HG02642 (cell line): ENCODE results near the gene L3MBTL4.
A peak's percentile ranks its signal among the peaks of the same experiment; 100 is the strongest.
"Not testable (repeated sequence)": the region's sequence is repeated elsewhere in the genome, so short reads cannot be mapped to it uniquely, and the experiment has no call there.

ENCODE experiments used
- ATAC-seq: cut with Tn5 transposase; IDR thresholded peaks from one replicate; pipeline ENCODE4 v1.9.1; 2021; ENCODE audit warnings: mild to moderate bottlenecking; ENCODE audit not compliant: unreplicated experiment, poor library complexity

Gene L3MBTL4

GRCh38 chr18:6259324-6259723 lies 155.4 kb downstream of the L3MBTL4 start:
- not testable (repeated sequence) for ATAC-seq

DNA sequence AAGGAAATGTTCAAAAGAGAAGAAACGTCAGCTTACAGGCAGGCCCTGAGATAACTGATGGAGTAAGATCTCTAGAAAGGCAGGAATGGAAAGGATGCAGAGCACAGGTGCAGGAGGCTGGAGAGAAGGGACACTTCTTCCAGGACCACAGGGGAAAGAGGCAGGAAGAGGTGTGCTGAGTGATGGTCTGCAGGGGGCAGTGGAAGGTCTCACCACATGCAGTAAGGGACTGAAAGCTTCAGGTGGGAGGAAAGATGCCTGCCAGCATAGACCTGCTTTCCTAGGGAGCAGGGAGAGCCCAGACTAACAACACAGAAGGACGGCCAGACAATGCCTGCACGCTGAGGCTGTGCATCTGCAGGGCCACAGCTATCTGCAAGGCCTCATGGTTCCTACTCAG lies 156.8 kb downstream of the L3MBTL4 start:
- ATAC-seq: no peak

DNA sequence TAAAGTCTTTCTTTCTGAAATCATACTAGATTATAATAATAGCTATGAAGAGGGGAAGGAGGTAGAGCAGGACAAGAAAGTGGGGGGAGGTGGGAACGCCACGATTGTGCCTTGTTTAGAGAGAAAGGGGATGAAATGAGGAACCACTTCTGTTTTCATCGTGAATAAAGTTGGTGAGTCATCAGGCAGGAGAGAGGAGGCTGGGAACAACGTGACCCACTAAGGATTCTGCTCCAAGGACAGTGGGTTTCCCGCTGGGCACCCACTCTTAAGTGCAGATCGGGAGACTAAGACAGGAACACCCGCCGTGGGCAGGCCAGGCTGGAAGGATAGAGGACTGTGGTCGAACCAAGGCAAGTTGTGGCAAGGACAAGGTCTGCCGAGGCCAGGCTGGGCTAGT lies 158.2 kb downstream of the L3MBTL4 start:
- ATAC-seq: no peak

- ATAC-seq: no peak
These were observed 158.8 kb downstream of the L3MBTL4 start for GRCh38 chr18:6255886-6256285.

DNA sequence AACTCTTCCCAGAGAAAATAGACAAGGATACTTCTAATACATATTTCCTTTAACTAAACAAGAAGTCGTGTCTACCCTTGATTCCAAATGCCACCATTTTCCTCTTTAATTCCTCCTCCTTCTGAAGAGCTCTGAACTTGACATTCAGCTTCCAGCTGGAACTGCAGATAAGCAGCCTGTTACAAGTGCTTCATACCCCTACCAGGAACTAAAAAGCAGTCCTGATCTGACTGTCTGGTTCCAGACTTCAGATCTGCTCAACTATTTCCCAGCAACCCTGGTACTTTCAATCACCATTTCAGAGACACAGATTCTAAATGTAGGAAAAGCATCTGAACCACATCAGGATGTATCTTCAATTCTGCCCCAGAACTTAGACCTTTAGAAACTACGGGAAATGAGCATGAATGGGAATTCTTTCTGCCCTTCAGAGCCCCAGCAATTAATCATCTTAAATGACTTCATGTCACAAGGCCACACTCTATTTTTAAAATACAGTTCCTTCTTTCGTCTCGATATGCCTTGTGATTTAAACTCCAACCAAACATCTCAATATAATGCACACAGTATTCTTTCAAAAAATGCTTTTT lies 159.5 kb downstream of the L3MBTL4 start:
- ATAC-seq: no peak

DNA sequence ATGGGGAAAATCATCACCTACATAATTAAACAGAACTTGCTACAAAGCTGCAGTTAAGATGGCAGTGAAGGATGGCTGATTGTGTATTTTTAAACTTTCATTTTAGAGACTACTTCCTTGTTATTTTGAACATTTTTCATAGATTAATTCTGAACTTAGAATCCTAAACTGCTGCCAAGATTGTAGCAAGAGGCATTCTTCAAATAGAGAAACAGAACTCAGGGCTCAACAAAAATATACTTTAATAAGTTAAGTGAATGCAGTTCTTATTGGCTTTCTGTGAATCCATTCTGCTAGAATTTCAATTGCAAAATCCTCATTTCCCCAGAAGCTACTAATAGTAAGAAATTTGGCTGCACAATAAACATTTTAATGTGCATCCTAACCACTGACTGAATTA lies 160.3 kb downstream of the L3MBTL4 start:
- ATAC-seq: no peak

- ATAC-seq: no peak
These were observed 163.6 kb downstream of the L3MBTL4 start for GRCh38 chr18:6251084-6251483.

- no peak for ATAC-seq
These were observed 164.9 kb downstream of the L3MBTL4 start for GRCh38 chr18:6249788-6250187.

DNA sequence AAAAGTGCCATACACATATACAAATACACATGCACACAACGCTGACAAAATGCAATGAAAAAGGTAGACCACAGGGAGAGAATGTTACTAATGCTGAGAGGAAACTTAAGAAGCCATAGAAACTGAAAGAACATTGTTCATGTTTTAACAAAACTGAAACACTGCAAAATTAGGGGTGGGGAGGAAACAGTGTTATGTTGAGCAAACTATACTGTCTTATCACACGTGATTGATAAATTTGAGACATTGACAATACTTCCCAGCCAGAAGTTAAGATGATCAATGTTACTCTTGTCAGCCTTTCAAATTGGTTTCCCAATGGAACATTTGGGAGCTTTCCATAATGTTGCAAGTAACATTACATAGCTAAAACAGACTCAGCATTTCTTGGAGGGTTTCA lies 165.5 kb downstream of the L3MBTL4 start:
- ATAC-seq: peak; percentile 95

DNA sequence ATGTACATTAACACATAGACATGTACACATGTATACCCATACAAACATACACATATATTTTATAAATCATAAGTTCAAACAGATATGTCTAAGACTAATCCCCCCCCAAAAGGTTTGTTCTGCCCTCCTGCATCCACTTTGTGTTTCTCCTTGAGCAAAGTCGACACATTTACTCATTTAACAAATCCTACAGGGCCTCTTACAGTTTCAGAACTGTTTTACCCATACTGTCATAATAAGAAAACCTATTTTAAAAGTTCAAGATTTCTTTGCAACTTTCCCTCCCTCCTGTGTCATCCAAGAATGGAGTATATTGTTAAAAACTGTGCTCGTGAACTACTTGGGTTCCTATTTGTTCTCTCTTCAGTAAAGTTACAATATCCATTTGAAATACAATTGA lies 166.7 kb downstream of the L3MBTL4 start:
- ATAC-seq: no peak

DNA sequence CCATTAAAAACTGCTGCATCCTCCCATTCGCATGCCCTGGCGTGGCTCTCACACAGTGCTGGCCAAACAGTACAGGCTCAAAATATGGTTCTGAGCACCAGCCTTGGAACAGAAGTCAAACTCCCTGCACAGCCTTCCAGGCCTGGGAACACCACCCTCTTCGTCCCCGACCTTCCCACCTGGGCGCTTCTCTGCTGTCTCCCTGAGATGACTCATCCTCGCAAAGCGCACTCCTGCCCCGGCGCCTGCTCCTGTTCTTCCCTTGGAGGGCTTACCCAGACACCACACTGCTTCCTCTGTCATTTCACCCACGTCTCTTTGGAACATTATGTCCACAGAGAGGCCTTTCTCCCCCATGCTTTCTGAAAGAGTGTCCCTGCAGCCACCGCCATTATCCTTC lies 172.7 kb downstream of the L3MBTL4 start:
- ATAC-seq: no peak

DNA sequence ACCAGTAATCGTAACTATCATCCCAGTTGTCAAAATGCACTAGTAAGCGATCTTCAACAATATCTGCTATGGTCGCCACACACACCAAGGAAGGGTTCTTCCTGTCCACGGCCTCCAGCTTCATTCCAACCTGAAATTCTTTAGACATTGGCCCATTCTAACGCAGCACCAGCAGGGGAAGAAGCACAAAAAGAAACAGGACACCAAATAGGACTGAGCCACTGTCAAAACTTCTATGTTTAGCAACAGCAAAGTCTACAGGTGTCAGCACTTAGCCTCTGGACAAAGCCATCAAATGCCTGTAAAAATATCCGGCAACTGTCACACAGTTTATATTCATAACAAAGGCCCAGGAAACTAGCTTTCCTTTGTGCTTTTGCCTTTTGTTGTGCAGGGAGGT lies 175.0 kb downstream of the L3MBTL4 start:
- no peak for ATAC-seq

DNA sequence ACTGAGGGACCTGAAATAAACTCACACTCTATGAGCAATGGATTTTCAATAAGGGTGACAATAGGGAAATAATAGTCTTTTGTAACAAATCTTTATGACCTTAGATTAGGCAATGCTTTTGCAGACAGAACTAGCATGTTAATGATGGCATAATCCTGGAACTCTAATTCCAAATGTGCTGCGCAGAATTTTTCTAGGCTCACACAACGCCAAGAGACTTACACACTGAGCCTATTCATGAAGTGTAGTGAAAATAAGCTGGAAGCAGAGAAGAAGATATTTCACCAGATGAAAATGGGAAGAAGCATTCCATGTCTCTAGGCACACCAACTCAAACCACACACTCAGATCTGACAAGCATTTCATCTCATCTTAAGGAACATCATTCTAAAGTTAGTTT lies 178.5 kb downstream of the L3MBTL4 start:
- ATAC-seq: no peak

GRCh38 chr18:6222271-6222670 lies 192.4 kb downstream of the L3MBTL4 start:
- no peak for ATAC-seq

DNA sequence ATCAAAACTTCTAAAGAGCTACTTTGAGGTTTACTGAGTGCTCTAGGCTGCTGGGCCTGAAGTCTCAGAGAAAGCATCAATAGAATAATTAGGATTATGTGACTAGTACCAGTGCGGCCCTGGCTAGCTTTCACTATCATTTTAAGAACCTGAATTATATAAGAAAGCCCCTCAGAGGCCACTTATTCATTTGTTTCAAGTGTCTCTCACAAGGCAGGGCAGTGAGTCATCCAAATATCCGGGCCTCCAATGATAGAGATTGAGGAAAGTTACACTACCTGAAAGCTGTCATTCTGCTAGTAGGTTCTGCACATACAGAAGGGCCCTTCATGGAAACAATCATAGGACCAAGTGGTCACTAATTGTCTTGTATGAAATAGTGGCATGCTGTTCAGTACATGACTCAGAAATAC lies 193.1 kb downstream of the L3MBTL4 start:
- ATAC-seq: no peak

GRCh38 chr18:6220129-6220528 lies 194.6 kb downstream of the L3MBTL4 start:
- ATAC-seq: no peak

DNA sequence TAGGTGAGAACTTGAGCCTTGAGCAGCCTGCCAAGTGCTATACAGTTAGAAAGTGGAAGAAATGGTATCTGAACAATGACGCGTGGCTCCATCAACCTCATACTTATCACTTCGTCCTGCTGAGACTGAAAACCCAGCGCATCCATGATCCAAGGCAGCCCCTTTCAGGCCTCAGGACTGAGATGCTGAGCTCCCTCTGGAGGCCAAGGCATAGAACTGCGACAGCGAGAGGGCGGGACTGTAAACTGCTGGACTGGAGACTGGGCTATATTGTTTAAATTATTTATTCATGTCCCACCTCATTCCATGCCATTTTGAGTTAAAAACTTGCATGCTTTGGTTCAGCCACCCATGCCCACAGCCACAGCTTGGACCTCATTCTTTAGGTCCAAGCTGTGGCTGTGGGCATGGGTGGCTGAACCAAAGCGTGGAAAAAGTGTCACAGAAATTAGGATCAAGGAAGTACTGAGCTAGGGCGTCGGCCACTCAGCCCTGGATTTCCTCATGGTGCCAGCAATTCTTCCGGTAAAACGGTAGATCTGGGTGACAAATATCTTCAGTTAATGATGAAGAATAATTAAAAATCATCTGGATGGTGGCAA lies 195.5 kb downstream of the L3MBTL4 start:
- ATAC-seq: peak; percentile 64

- no peak for ATAC-seq
These were observed 198.8 kb downstream of the L3MBTL4 start for GRCh38 chr18:6215888-6216287.

DNA sequence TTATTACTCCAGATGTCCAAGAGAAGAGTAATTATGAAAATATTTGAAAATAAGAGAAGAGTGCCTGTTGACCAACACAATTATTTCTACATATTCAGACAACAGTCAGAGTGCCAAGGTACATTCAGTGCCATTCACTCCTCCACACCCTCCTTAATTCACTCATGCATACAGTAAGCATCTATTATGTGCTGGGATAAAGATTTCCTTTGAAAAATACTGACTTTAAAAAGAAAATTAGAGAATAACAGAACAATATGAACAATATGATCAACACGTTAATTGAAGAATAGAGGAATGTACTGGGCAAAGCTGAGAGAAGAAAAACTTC lies 203.6 kb downstream of the L3MBTL4 start:
- no peak for ATAC-seq

DNA sequence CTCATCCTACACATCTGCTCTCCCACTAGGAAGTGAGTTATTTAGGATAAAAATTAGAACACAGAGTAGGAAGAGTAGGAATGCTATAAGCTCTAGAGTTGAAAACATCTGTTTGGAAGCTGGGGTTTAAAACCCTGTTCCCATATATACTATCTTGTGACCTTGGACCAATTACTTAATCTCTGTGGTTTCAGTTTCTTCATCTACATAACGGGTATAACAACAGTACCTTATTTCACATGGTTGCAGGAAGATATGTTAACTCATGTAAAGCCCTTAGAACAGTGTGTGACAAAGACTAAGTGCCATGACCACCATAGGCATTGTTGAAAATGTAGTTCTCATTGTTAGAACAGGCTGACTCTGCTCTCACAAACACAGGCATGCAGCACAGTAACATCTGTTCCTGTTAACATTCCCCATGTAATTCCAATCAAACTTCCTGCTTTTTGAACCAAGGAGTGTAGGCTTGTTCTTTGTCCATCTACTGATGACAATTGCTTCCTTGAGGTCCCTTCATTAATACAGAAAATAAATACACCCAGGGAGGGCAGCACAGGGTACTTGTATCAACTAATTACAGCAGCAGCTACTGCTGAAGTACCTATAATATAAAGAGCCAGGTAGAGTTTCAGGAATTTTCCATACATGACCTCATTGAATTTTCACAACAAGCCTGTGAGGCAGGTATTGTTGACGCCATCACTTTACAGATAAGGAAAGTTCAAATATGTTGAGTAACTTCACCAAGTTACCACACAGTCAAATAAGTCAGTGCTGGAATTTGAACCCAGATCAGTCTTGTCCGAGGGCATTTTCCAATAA lies 204.2 kb downstream of the L3MBTL4 start:
- no peak for ATAC-seq

- no peak for ATAC-seq
These were observed 206.8 kb downstream of the L3MBTL4 start for GRCh38 chr18:6207941-6208340.

DNA sequence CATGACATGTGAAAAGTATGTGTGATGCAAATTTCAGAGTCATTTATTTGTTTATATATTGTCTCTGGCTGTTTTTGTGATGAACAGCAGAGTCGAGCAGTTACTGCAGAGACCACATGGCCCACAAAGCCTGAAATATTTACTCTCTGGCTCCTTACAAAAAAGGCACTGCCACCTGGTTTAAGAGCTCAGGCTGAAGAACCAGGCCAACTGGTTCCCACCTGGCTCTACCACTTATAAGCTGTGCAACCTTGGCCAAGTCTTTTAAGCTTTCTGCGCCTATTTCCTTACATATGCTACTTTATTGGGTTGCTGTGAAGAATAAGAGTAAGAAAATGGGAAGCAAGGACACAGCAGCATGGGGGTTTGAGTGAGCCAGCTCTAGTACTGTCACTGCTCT lies 207.6 kb downstream of the L3MBTL4 start:
- no peak for ATAC-seq
